NCI-H2196 (cell line): Measurements from ENCODE around the gene LEMD1.
A peak's percentile ranks its signal among the peaks of the same experiment; 100 is the strongest.

Experiments used
- DNase-seq: peaks from one replicate; lab custom pipeline; 2025; ENCODE audit not compliant: unreplicated experiment; lab: John Stamatoyannopoulos, UW

LEMD1 gene

GRCh38 chr1:205337481-205337880 lies 84.4 kb downstream of the LEMD1 start:
- no peak for DNase-seq

GRCh38 chr1:205335692-205336091 lies 86.2 kb downstream of the LEMD1 start:
- DNase-seq = peak; percentile 89

- no peak for DNase-seq
Observed at GRCh38 chr1:205332015-205332791, 89.7 kb downstream of the LEMD1 start.
